Measurements from ENCODE around the gene SLC43A2. TPM values are rescaled to one million over a fixed set of nuclear protein-coding genes. Genes with fewer than 3 reads are reported as not detected.
A peak's percentile ranks its signal among the peaks of the same experiment; 100 is the strongest.

Gene SLC43A2
- polyA plus RNA-seq, 1 of the 3 experiments (the other 2 are of a cell fraction) = 9.8 TPM

DNA sequence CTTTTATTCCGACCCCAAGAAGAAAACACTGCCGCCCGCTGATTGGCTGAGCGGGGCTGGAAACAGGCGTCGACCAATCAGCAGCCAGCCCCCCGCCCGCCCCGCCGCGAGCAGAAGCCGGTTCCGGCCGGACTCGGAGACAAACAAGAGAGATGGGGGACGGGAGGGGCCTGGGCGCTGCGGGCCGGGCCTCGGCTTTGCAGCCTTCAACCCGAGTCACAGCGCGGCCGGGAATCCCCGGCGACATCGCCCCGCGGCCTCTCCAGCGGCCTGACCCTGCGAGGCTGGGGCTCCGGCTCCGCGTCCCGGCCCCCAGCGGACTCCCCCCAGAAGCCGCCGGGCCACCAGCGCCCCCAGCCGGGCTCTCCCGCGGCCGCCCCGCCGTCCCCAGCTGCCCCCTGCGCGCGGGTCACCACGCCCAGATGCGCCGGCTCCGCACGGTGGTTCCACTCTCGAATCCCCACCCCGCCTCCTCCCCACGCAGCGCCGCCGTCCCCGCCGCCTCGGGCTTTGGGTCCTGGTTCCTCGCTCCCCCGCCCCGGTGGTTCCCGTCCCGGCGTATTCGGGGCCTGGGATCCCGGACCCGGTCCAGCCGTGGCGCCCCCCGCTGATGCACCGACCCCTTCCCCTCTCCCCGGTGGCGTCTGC is 346 bp upstream of the SLC43A2 start:
- Histone ChIP-seq H3K36me3 (replicated peaks in 1 of 2; ENCODE audit: control insufficient read depth in 1 of 2, insufficient read depth in 2 of 2, low read length in 1 of 2) (no peaks in the 10 kb centered on the region), H2AFZ (ENCODE audit: low read depth) (peak overlapping the region; percentile 88), H3K9ac (peak overlapping the region; percentile 93), H3K9me3 (no peaks in the 10 kb centered on the region), H3K4me1 (ENCODE audit: control insufficient read depth in 1 of 2, insufficient read depth in 2 of 2, low read depth in 1 of 2, low read length in 1 of 2) (peaks cover 3 to 13% of the 10 kb centered on the region in 2 experiments; a peak in 2 of 4 replicates), H3K27me3 (ENCODE audit: insufficient read depth) (no peaks in the 10 kb centered on the region), H3K79me2 (ENCODE audit: insufficient read depth) (no peaks in the 10 kb centered on the region), H4K20me1 (ENCODE audit: insufficient read depth) (no peaks in the 10 kb centered on the region), H3K4me3 (ENCODE audit: low read depth in 2 of 2, low read length in 1 of 2) (peak overlapping the region; percentile 84 to 96), H3K9me2 (no peaks in the 10 kb centered on the region), H3F3A (replicated peaks; ENCODE audit: insufficient read depth) (no peaks in the 10 kb centered on the region), H3K4me2 (peak overlapping the region; percentile 99), H3K27ac (ENCODE audit: low read depth in 2 of 2, low read length in 1 of 2) (peak overlapping the region; percentile 80 to 95)
- ChIA-PET POLR2A (interaction anchor here (0.8 to 2.2 kb wide), 5 partner anchors 9 to 141 kb away, joined by 3 to 12 read pairs (median 5); partner anchors contain the start of gene RILP), CTCF (interaction anchor here (0.6 to 4.0 kb wide), 13 partner anchors 11 to 360 kb away, joined by 3 to 42 read pairs (median 4); partner anchors contain the start of genes RILP, SCARF1 and WDR81)
- WGBS (ENCODE audit: low lambda C conversion rate) = 2% methylated on average over 40 of the region's 77 CpGs
- peak; percentile 99 for DNase-seq
- peak; percentile 42 for TF ChIP-seq SMC3 (IDR thresholded peaks at IDR 0.05; ENCODE audit: low read depth, low read length)
- TF ChIP-seq FOXM1 (IDR thresholded peaks at IDR 0.05; ENCODE audit: low read depth) = no peak
- TF ChIP-seq RXRA (IDR thresholded peaks at IDR 0.05; ENCODE audit: borderline replicate concordance, low read depth) = no peak
- peak; percentile 63; the same call in 1 of the 2 replicates for TF ChIP-seq TAF1 (IDR thresholded peaks at IDR 0.05; ENCODE audit: borderline replicate concordance, low read depth, low read length)
- peak in 1 of 2 experiments; percentile 50; a peak in 2 of 4 replicates for TF ChIP-seq EP300 (IDR thresholded peaks at IDR 0.05; ENCODE audit: borderline replicate concordance in 1 of 2, low read depth in 1 of 2, low read length in 1 of 2)
- TF ChIP-seq, protein P1, sequence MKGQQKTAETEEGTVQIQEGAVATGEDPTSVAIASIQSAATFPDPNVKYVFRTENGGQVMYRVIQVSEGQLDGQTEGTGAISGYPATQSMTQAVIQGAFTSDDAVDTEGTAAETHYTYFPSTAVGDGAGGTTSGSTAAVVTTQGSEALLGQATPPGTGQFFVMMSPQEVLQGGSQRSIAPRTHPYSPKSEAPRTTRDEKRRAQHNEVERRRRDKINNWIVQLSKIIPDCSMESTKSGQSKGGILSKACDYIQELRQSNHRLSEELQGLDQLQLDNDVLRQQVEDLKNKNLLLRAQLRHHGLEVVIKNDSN (IDR thresholded peaks at IDR 0.05; ENCODE audit: borderline replicate concordance, low read depth) = no peak
- TF ChIP-seq RFX5 (IDR thresholded peaks at IDR 0.05; ENCODE audit: low read length) = peak; percentile 95
- peak; percentile 75 for TF ChIP-seq RCOR1 (IDR thresholded peaks at IDR 0.05; ENCODE audit: low read length)
- peak; percentile 49 for TF ChIP-seq NRF1 (IDR thresholded peaks at IDR 0.05; ENCODE audit: low read depth, low read length)
- peak; percentile 22; the same call in 1 of the 2 replicates for TF ChIP-seq RAD21 (IDR thresholded peaks at IDR 0.05; ENCODE audit: low read length)
- no peak for TF ChIP-seq ELF1 (IDR thresholded peaks at IDR 0.05)
- no peak for TF ChIP-seq GABPA (IDR thresholded peaks at IDR 0.05; ENCODE audit: low read depth)
- no peak for TF ChIP-seq YY1 (IDR thresholded peaks at IDR 0.05; ENCODE audit: low read depth)
- peak; percentile 39; the same call in 1 of the 2 replicates for TF ChIP-seq POLR2AphosphoS5 (IDR thresholded peaks at IDR 0.05; ENCODE audit: low read depth, low read length)
- TF ChIP-seq, protein P2, sequence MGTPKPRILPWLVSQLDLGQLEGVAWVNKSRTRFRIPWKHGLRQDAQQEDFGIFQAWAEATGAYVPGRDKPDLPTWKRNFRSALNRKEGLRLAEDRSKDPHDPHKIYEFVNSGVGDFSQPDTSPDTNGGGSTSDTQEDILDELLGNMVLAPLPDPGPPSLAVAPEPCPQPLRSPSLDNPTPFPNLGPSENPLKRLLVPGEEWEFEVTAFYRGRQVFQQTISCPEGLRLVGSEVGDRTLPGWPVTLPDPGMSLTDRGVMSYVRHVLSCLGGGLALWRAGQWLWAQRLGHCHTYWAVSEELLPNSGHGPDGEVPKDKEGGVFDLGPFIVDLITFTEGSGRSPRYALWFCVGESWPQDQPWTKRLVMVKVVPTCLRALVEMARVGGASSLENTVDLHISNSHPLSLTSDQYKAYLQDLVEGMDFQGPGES (IDR thresholded peaks at IDR 0.05; ENCODE audit: low read depth, low read length) = peak; percentile 33
- peak; percentile 25 for TF ChIP-seq CHD2 (IDR thresholded peaks at IDR 0.05; ENCODE audit: low read length, partially characterized antibody)
- TF ChIP-seq TEAD4 (IDR thresholded peaks at IDR 0.05; ENCODE audit: borderline replicate concordance, insufficient read depth) = no peak
- TF ChIP-seq NFIC (IDR thresholded peaks at IDR 0.05; ENCODE audit: borderline replicate concordance) = no peak
- TF ChIP-seq, protein P3, sequence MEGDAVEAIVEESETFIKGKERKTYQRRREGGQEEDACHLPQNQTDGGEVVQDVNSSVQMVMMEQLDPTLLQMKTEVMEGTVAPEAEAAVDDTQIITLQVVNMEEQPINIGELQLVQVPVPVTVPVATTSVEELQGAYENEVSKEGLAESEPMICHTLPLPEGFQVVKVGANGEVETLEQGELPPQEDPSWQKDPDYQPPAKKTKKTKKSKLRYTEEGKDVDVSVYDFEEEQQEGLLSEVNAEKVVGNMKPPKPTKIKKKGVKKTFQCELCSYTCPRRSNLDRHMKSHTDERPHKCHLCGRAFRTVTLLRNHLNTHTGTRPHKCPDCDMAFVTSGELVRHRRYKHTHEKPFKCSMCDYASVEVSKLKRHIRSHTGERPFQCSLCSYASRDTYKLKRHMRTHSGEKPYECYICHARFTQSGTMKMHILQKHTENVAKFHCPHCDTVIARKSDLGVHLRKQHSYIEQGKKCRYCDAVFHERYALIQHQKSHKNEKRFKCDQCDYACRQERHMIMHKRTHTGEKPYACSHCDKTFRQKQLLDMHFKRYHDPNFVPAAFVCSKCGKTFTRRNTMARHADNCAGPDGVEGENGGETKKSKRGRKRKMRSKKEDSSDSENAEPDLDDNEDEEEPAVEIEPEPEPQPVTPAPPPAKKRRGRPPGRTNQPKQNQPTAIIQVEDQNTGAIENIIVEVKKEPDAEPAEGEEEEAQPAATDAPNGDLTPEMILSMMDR (IDR thresholded peaks at IDR 0.05) = peak; percentile 54

Measured in SK-N-SH (cell line).